Suprapubic skin (tissue), 3 donors: Measurements from ENCODE around the gene LPGAT1.

Experiments
- POLR2A ChIP-seq, 2 donors: fragments of 450-650 bp; IDR thresholded peaks; one replicate each; pipeline ENCODE4 v1.6.1; 2017; ENCODE audit warnings: antibody characterized with exemption in 2 of 2, mild to moderate bottlenecking in 2 of 2, moderate library complexity in 2 of 2
- TF ChIP-seq, protein P1 (sequence below), 2 donors: fragments of 200-600 bp in 1 of 2; fragments of 450-650 bp in 1 of 2; sonication (generic) in 1 of 2; IDR thresholded peaks; one replicate each; pipeline ENCODE4 v1.5.1; 2016 to 2019; ENCODE audit warnings: antibody characterized with exemption in 2 of 2, mild to moderate bottlenecking in 1 of 2, moderate library complexity in 1 of 2

GRCh38 chr1:211752317-211752716 lies 78.2 kb downstream of the LPGAT1 start:
- TF ChIP-seq POLR2A (IDR thresholded peaks at IDR 0.05): no peak
- TF ChIP-seq, protein P1, sequence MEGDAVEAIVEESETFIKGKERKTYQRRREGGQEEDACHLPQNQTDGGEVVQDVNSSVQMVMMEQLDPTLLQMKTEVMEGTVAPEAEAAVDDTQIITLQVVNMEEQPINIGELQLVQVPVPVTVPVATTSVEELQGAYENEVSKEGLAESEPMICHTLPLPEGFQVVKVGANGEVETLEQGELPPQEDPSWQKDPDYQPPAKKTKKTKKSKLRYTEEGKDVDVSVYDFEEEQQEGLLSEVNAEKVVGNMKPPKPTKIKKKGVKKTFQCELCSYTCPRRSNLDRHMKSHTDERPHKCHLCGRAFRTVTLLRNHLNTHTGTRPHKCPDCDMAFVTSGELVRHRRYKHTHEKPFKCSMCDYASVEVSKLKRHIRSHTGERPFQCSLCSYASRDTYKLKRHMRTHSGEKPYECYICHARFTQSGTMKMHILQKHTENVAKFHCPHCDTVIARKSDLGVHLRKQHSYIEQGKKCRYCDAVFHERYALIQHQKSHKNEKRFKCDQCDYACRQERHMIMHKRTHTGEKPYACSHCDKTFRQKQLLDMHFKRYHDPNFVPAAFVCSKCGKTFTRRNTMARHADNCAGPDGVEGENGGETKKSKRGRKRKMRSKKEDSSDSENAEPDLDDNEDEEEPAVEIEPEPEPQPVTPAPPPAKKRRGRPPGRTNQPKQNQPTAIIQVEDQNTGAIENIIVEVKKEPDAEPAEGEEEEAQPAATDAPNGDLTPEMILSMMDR (IDR thresholded peaks at IDR 0.05): no peak
